NCI-H1092 treated with DMSO at 0.1 percent for 48 hours (cell line): ENCODE data around the gene IGSF9.

Experiments used
- DNase-seq: peaks from one replicate; lab custom pipeline; 2025; lab: John Stamatoyannopoulos, UW

The IGSF9 gene

DNA sequence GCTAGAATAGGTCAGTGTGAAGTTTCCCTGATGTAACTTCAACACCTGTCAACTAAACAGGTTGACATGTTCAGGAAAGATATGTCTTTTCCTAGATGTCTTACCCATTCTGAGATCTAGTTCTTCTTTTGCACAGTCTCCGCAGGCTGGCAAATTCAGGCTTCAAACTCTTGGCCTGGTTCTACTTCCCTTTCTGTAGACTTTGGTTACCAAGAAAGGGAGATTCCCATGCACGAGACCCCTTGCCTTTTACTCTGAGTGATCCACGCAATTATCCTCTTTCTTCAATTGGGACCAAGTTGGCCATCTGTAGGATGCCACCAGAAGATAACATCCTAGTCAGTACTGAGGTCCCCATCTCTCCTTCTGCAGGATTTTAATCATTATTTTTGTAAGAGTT, 47.5 kb downstream of the IGSF9 start:
- no peak for DNase-seq

- DNase-seq: no peak
Measured at GRCh38 chr1:159896546-159896930, 48.9 kb downstream of the IGSF9 start.

DNA sequence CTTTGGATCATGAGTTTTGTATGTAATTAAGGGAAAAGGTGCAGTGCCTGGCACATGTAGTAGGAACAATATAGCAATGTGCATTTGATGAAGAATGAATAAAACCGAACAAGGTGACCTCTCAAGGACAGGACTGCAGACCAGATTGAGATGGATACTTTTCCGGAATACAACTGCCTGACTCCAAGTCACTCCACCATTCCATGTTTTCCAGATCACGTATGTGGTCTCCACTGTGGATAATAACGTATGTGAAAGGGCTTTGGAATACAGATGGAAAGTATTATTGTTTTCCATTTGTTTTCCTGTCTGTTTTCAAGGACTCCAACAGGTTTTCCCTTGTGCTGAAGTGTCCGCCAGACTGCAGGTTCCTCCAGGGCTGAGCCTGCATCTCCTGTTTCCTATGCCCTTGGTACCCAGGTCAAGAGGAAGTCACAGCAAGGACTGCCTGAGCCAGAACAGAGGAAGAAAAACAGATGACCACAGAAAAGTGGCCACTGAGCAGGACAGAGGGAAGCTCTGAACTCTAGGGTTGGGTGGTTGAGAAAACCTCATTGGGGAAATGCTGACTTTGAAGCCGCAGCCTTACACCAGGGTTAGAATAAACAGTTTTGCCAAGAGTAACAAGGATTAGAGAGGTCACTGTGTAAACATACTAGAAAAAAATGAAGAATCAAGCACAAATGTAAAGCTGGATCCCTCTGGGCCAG, 49.4 kb downstream of the IGSF9 start:
- no peak for DNase-seq

- DNase-seq: no peak
Measured at GRCh38 chr1:159895286-159895685, 50.1 kb downstream of the IGSF9 start.

GRCh38 chr1:159892944-159893343, 52.5 kb downstream of the IGSF9 start:
- DNase-seq: no peak

- peak; percentile 87 for DNase-seq
Measured at GRCh38 chr1:159891275-159892157, 53.9 kb downstream of the IGSF9 start.

DNA sequence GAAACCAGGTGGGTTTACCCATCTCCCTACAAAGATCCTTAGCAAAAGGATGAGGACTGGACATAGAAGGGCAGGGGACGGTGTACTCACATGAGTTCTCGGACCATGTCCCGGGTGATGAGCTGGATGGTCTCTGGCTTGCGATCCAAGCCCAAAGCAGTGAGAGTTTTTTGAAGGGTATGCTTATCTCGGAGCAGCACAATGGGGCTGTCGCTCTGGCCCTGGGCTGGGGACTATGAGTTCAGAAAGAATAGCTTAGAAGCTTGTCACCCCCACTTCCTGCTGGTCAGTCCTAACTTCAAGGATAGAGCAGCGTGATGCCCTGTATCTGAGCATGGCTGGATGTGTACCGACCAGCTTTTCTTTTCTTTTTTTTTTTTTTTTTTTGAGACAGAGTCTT, 55.0 kb downstream of the IGSF9 start:
- DNase-seq: no peak

- no peak for DNase-seq
Measured at GRCh38 chr1:159889821-159890252, 55.6 kb downstream of the IGSF9 start.

GRCh38 chr1:159889202-159889601, 56.2 kb downstream of the IGSF9 start:
- DNase-seq: no peak

- no peak for DNase-seq
Measured at GRCh38 chr1:159884296-159884695, 61.1 kb downstream of the IGSF9 start.

DNA sequence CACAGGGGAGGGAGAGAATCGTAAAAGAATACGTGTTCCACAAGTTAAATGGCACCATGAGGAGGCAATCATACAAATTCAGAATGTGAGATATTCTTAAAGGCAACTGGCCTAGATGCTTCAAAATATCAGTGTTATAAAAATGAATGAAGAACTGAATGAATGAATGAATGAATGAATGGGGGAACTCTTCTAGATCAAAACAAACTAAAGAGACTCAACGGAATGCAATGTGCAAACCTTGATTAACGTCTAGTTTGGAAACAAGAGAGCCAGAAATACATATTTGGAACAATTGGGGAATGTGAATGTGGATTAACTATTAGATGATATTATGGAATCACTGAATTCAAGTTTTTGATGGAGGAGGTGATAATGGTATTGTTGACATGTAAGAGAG, 62.3 kb downstream of the IGSF9 start:
- no peak for DNase-seq

DNA sequence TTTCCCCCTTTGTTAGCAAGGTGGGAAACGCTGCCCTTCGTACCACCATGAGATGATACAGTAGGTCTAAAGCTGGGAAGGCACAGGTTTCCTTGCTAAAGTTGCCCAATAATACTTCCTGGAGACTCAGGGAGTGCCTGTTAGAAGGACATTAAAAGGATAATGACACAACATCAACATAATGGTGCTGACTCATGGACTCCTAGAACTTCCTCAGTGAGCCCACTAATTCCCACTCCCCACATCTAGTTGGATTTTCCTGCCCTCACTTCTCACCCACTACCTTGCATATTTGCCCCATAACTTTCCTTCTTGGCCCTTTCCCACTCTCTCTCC, 62.9 kb downstream of the IGSF9 start:
- no peak for DNase-seq

DNA sequence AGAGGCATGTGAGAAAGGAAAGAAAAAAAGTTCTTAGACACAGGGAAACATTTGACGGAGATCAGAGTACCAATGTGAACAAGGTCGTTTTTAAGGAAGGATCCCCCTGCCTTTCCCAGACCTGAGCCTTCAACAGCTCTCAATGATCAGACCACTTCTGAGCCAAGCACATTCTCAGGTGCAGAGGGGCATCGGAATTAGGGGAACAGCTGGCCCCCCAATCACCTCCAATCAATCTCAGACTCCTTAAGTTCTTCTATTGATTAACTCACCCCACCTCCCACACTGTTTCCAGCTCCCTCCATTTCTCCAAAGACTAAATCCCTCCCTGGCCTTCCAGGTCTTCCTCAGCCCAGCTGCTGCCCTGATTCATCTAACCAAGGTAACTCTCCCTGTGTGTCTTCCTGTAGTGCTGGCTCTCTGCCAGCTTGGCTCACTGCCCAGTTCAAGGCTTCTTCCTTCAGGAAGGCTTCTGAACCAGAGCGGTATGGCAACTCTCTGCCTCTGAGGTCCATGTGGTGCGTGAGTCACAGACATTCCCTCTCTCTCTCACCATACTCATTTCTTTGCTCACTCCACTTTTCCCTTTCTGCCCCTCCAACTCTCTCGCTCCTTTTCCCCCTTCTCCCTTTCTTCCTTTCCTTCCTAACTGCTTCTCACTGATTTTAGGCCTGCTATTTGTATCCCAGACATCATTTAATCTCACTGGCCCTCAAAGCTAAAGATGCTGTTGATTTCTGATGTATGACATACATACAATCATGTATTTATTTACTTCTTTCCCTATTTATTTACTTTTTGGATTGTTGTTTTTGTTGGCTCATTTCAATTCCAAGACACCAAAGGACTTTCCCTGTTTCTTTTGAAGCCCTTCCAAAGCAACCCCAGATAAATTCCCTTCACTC, 63.5 kb downstream of the IGSF9 start:
- peak; percentile 49 for DNase-seq

- no peak for DNase-seq
Measured at GRCh38 chr1:159880430-159880829, 65.0 kb downstream of the IGSF9 start.

DNA sequence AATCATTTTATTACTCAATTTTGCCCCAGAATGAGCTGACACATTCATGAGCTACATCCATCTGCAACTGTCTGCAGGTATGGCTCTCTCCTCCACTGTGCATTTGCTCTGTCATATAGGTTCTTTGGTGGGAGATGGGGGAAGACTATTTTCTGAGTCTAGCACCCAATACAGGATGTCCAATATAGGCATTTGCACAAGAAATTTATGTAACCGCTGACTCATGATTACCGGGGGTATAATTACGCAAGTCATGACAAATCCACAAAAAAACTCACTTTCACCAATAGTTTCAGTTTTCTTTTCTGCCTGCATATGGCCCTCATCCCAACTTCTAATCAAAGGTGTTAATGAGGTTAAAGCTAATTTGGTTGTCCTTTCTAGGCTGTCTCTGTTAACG, 65.4 kb downstream of the IGSF9 start:
- no peak for DNase-seq

- DNase-seq: no peak
Measured at GRCh38 chr1:159879136-159879535, 66.3 kb downstream of the IGSF9 start.

GRCh38 chr1:159877695-159878444, 67.5 kb downstream of the IGSF9 start:
- no peak for DNase-seq
